CD4-positive, alpha-beta T cell treated with Interleukin-1 beta for 1 hour (primary cell): ENCODE results near the gene SMPDL3B.
"Not testable (repeated sequence)": the region's sequence is repeated elsewhere in the genome, so short reads cannot be mapped to it uniquely, and the experiment has no call there.

Experiments used
- DNase-seq, 2 donors: peaks; one replicate each; pipeline ENCODE4 v3.0.0-alpha.2; 2020 to 2022

SMPDL3B gene

DNA sequence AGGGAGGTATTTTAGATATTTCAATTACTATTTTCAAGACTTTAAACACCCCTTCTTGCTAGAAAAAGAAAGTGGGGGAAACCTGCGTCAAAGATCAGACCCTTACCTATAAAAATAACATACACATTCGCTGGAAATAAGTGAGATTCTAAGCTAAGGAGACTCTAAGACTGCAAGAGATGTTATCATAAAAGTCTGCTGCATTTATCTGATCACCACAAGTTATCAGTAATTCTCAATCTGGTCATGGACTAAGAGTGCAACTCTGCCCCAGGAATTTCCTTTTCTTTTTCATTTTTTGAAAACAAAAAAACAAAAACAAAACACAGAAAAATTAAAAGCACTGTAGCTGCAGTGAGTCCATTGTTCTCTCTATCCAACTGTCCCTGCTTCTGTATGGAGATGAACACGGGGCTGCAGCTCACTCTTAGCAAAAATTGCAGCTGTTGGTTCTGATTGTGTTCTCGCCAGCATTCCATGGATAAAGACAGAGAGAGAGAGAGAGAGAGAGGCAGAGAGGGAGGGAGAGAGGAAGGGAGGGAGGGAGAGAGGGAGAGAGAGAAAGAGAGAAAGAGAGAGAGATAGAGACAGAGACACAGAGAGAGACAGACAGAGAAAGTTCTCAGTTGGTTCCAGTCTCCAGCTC, 39.1 kb downstream of the SMPDL3B start:
- DNase-seq = no peak

DNA sequence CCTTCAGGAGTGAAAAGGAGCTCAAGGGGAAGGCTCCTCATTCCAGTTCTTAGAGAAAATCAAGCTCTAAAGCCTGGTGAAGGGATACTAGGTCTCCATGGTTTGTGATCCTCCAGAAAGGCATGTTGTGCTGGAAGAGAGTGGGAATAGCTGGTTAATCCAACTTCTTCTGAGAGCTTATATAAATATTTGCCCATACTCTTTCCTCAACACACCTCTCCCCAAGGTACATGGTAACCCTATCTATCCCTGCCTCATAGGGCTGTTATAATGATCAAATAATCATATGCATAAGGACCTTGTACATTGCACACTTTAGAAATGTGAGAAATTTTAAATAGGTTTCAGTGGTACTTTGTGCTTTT, 39.6 kb downstream of the SMPDL3B start:
- DNase-seq = no peak

DNA sequence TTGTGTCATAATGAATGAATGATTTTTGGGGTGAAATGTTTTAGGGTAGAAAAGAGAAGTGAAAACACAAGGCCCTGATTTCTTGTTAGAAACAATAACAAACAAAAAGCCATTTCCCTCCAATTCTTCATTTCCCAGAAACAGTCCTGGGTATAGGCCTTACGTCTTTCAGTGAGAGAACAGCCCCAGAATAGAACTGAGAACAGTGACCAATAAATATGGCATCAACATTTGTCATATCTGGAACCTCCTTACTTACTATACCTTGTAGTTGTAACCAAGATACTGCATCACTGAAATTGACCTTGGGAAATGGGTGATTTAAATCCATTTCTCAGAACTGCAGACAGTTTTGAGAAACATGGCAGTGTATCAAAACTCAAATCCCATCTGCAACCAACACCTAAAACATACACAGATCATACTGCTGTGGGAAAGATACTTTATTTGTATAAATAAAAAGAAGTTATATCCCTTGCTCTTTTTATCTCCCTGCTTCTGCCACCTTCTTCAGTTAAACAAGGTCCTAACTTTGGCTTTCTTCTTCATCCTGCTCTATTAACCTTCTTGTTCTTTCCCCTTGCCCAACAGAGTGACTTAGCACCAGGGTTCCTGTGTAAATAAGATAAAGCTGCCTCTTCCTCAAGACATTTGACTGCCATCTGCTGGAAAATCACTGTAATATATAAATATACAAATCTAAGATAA, 44.5 kb downstream of the SMPDL3B start:
- DNase-seq = peak in 1 of 2 donors; percentile 61

DNA sequence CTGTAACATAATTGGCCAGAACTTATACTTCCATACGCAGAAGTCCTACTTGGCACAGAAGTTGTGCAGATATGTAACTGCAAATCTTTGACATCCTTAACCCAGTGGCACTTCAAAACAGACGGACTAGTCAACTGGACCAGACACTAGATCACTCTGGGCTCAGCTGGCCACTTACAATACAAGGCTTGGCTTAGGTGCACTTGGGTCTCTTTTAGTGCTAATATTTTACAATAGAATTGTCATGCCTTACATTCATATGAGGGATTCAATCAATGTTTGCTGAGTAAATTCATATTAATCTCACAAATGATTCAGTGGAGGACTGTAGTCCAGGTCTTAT, 45.0 kb downstream of the SMPDL3B start:
- DNase-seq = no peak

DNA sequence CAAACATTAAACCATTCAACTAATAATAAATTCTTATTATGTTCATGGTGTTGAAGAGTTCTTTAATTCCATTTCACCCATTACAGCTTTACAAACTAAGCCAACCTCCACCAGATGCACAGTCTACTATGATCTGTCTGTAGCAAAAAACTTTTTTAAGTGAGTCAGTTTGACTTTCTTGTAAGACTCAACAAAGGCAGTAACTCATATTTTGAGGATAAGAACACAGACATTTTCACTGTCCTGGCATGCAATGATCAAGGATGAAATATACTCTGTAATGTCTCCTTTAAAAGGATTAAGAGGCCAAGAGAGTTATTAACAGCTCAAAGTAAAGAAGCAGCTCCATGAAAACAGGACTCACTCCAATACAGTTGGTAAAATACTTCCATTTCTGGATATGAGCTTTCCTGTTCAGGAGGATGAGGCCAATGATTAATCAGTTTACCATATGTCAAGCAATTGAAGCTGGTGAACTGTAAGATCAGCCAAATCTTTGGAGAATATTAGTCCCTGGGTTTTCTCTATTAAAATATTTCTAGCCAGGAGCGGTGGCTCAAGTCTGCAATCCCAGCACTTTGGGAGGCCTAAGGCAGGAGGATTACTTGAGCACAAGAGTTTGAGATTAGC, 45.5 kb downstream of the SMPDL3B start:
- DNase-seq = no peak

DNA sequence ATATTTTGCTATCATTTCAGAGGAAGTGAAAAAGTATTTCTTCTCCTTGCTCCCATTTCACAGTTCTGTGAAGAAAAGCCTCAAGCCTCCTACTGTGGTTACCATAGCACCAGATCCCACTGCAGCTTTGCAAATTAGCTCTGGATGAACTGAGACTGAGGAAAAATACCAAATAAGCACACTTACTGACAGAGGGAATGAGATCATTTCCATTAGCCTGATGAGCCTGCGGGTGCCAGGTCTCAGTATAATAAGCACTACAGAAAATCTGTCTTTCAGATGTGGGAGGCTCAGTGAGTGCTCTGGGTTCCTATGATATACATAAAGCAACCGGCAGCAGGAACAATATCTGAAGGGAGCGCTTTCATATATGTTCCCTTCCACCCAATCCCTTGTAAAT, 46.3 kb downstream of the SMPDL3B start:
- no peak for DNase-seq

DNA sequence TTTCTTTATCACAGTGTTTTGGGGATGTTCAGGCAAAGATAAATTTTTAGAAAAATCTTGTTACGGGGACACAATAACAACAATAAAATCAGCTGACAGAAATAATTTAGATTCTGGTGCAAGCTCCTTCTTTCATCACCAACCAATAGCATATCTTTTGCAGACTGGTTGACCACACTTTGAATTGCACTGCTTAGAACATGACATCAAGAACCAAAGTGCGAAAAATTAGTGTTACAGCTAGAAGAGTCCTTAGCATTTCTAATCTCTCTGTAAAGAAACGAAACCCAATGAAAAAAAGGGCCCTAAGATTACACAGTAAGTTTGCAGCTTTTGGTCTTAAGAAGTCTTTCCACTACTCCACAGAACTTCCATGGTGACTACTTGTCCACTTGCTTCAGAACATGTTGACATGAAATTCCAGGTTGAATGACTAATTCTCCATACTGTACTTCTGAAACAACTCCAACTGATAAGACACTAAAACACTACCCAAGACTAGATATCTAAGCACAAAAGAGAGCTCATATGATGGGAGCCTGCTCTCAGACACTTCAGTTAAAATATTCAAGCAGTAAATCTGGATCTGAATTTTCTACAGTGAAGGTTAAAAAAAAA, 56.2 kb downstream of the SMPDL3B start:
- peak in 1 of 2 donors; percentile 10 for DNase-seq

DNA sequence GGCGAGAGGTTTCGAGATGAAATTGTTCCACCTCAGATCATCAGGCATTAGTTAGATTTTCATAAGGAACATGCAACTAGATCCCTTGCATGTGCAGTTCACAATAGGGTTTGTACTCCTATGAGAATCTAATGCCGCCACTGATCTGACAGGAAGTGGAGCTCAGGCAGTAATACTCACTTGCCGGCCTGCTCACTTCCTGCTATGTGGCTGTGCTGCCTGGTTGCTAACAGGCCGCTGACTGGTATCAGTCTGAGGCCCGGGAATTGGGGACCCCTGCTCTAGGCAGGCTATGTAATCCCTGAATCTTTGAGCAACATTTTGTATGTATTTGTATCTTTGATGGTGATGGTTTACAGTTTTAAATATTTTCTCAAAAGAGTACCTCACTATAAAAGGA, 57.5 kb downstream of the SMPDL3B start:
- DNase-seq = peak; percentile 53 to 59

DNA sequence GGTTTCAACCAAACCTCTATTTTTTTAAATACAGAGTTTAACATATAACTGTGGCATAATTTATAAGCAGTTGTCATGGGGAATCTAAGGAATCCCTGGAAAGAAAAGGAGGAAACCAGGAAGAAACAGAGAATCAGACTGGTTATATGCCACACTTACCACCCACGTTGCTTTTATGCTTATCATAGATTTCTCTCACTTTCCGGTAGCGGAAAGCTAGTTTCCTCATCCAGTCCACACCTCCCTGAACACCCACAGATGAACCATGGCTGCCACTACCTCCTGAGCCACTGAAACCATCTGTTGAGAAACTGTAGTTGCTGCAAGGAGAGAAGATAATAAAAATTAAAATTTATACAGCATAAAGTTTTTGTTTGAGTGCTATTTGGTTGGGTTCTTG, 58.4 kb downstream of the SMPDL3B start:
- DNase-seq = peak in 1 of 2 donors; percentile 32

DNA sequence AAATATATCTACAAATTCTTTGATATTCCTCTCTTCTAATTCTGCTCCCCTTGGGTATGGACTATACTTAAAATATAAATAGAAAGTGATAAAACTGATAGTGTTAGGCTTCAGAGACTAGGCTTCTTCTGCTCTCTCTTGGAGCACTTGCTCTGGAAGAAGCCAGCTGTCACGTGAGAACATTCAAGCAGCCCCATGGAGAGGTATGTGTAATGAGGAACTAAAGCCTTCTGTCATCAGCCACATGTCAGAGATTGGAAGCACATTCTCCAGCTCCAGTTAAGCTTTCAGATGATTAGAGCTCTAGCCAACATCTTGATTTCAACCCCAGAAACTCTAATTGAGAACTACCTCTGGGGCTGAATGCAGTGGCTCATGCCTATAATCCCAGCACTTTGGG, 59.3 kb downstream of the SMPDL3B start:
- no peak for DNase-seq

DNA sequence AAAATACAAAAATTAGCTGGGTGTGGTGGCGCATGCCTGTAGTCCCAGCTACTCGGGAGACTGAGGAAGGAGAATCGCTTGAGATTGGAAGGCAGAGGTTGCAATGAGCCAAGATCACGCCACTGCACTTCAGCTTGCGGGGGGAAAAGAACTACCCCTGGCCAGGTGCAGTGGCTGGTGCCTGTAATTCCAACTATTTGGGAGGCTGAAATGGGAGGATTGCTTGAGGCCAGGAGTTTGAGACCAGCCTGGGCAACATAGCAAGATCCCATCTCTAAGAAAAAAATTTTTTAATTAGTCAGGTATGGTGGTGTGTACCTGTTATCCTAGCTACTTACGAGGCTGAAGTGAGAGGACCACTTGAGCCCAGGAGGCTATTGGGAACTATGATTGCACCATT, 59.7 kb downstream of the SMPDL3B start:
- DNase-seq = not testable (repeated sequence)

DNA sequence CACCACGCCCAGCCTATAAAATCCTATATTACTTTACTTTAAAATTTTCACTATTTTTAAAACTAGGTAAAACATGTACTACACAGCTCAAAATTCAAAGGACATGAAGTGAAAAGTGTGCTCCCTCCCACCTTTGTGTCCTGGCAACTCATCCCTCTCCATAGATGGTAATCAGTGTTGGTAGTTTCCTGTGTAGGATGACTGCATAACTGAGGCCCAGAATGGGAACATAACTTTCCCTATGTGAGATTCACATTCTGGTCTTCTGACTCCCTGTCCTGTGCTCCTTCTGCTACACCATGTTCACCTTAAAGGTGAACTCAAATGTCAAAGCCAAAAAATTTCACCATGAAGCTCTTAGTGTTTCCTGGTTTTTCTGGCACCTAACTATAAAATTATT, 64.3 kb downstream of the SMPDL3B start:
- DNase-seq = no peak

DNA sequence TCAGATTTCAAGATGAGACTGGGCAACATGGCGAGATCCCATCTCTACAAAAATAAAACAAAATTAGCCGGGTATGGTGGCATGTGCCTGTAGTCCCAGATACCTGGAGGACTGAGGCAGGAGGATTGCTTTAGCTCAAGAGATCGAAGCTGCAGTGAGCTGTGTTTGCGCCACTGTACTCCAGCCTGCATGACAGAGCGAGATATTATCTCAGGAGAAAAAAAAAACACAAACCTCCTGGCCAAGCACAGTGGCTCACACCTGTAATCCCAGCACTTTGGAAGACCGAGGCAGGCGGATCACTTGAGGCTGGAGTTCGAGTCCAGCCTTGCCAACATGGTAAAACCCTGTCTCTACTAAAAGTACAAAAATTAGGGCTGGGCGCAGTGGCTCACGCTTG, 67.8 kb downstream of the SMPDL3B start:
- DNase-seq = no peak

DNA sequence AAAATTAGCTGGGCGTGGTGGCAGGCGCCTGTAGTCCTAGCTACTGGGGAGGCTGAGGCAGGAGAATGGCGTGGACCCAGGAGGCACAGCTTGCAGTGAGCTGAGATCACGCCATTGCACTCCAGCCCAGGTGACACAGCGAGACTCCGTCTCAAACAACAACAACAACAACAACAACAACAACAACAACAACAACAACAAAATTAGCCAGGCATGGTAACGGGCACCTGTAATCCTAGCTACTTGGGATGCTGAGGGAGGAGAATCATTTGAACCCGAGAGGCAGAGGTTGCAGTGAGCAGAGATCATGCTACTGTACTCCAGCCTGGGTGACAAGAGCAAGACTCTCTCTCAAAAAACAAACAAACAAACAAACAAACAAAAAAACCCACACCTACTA, 68.3 kb downstream of the SMPDL3B start:
- not testable (repeated sequence) for DNase-seq
